HG03103 (cell line): Measurements from ENCODE around the gene COL23A1.

Experiments
- ATAC-seq: cut with Tn5 transposase; IDR thresholded peaks from one replicate; pipeline ENCODE4 v1.9.1; 2021; ENCODE audit warnings: low read depth; ENCODE audit not compliant: unreplicated experiment

Gene COL23A1

GRCh38 chr5:178465861-178466288 lies 124.3 kb downstream of the COL23A1 start:
- no peak for ATAC-seq

- no peak for ATAC-seq
Measured at GRCh38 chr5:178465228-178465860, 124.8 kb downstream of the COL23A1 start.

GRCh38 chr5:178464431-178465048 lies 125.7 kb downstream of the COL23A1 start:
- no peak for ATAC-seq

- no peak for ATAC-seq
Measured at GRCh38 chr5:178463321-178464155, 126.7 kb downstream of the COL23A1 start.

GRCh38 chr5:178462816-178463215 lies 127.4 kb downstream of the COL23A1 start:
- ATAC-seq: no peak

- no peak for ATAC-seq
Measured at GRCh38 chr5:178462076-178462475, 128.1 kb downstream of the COL23A1 start.

GRCh38 chr5:178461004-178461730 lies 129.0 kb downstream of the COL23A1 start:
- ATAC-seq: no peak

GRCh38 chr5:178460598-178460997 lies 129.6 kb downstream of the COL23A1 start:
- no peak for ATAC-seq

GRCh38 chr5:178460174-178460573 lies 130.0 kb downstream of the COL23A1 start:
- ATAC-seq: no peak

GRCh38 chr5:178458140-178458539 lies 132.1 kb downstream of the COL23A1 start:
- no peak for ATAC-seq

- no peak for ATAC-seq
Measured at GRCh38 chr5:178457471-178457870, 132.7 kb downstream of the COL23A1 start.

GRCh38 chr5:178455480-178455835 lies 134.7 kb downstream of the COL23A1 start:
- no peak for ATAC-seq

GRCh38 chr5:178454821-178455479 lies 135.2 kb downstream of the COL23A1 start:
- ATAC-seq: no peak

- ATAC-seq: no peak
Measured at GRCh38 chr5:178454303-178454702, 135.9 kb downstream of the COL23A1 start.

- no peak for ATAC-seq
Measured at GRCh38 chr5:178453224-178453623, 137.0 kb downstream of the COL23A1 start.

- no peak for ATAC-seq
Measured at GRCh38 chr5:178450121-178451028, 139.8 kb downstream of the COL23A1 start.

GRCh38 chr5:178449163-178450070 lies 140.8 kb downstream of the COL23A1 start:
- no peak for ATAC-seq

GRCh38 chr5:178445534-178445933 lies 144.7 kb downstream of the COL23A1 start:
- ATAC-seq: no peak
